GM10847 (cell line): ENCODE results near the gene GIMAP2.

Source experiments
- POLR2A ChIP-seq: IDR thresholded peaks from 2 replicates; pipeline ENCODE4 v1.6.1; 2011; ENCODE audit not compliant: insufficient read length; ENCODE audit errors: extremely low read depth

The GIMAP2 gene

DNA sequence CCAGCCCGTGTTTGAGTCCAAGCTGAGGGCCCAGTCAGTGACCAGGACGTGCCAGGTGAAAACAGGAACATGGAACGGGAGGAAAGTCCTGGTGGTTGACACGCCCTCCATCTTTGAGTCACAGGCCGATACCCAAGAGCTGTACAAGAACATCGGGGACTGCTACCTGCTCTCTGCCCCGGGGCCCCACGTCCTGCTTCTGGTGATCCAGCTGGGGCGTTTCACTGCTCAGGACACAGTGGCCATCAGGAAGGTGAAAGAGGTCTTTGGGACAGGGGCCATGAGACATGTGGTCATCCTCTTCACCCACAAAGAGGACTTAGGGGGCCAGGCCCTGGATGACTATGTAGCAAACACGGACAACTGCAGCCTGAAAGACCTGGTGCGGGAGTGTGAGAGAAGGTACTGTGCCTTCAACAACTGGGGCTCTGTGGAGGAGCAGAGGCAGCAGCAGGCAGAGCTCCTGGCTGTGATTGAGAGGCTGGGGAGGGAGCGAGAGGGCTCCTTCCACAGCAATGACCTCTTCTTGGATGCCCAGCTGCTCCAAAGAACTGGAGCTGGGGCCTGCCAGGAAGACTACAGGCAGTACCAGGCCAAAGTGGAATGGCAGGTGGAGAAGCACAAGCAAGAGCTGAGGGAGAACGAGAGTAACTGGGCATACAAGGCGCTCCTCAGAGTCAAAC lies 56.9 kb downstream of the GIMAP2 start:
- TF ChIP-seq POLR2A = no peak
